Measurements from ENCODE around the gene CDC7. TPM values are rescaled to one million over a fixed set of nuclear protein-coding genes. Genes with fewer than 3 reads are reported as not detected.
"Not testable (repeated sequence)": the region's sequence is repeated elsewhere in the genome, so short reads cannot be mapped to it uniquely, and the experiment has no call there.

Gene CDC7
- total RNA-seq, result 10 to 100 TPM; 24.4 to 27.2 TPM

DNA sequence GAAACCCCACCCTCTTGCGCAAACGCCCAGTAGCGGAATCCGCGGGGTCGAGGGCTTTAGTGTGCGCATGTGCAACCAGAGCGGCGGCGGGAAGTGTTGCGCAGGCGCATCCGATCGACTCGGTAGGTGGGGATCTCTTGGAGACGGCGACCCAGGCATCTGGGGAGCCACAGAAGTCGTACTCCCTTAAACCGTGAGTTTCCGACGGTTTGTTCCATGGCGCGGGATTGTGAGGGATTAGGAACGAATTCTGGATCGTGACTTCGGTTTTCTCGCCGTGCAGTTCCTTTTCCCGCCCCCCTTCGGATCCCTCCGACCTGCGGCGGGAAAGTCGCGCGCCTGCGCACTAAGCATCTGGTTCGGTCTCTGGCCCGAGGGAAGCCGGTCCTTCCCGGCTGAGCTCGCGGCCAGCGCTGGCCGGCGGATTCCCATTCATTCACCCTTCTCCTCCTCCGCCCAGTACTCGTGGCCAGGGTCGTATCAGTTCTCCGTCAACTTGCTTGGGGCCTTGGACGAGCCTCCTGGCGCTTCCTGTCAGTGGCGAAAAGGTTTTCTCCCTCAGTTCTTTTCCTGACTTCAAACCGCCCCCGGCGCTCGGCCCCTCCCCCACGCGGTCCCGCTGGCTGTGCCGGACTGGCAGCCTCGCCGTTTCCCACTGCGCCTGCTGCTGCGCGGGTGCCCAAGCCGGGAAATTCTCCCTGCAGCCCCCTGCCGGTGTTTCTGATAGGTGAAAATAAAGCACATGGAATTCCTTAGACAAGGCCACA is at the start of gene CDC7:
TSS of gene CDC7 (plus strand) at position 96 of the 767 bp plus-strand sequence. CDS start 866 bp downstream, outside the sequence.
- Mint-ChIP-seq H3K4me3 (no peak within 1 kb of the TSS), H3K9me3 (no peaks in the 10 kb centered on the region), H3K27me3 (no peaks in the 10 kb centered on the region), H3K4me1 (peaks cover 13% of the 10 kb centered on the region), H3K27ac (no peak within 1 kb of the TSS), H3K36me3 (ENCODE audit: low read depth) (peaks cover 34% of the 10 kb centered on the region)
- ATAC-seq (replicated peaks), result peak; percentile 88

DNA sequence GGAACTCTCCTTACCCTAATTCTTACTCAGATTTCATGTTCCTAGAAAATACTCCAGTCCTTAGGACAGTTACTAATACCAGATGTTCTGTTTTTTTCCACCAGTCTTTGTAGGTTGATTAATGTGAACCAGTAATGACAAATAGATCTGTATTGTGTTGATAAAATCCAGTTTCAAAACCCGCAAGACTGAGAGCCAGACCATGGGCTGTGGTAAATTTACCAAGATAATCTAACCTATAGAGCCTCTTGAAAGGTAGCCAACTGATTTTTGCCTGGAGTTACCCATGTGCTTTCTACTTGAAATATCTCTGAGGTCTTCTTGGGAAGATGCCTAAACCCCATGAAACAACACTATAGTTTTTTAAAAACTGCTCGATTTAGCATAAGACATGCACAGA is 46.5 kb upstream of the CDC7 start:
- no peaks in the 10 kb centered on the region for H3K36me3 Mint-ChIP-seq (ENCODE audit: low read depth)
- H3K27ac Mint-ChIP-seq, result no peak overlapping the region
- H3K9me3 Mint-ChIP-seq, result no peaks in the 10 kb centered on the region
- no peaks in the 10 kb centered on the region for H3K4me1 Mint-ChIP-seq
- H3K27me3 Mint-ChIP-seq, result no peaks in the 10 kb centered on the region
- ATAC-seq (replicated peaks), result no peak
- no peak overlapping the region for H3K4me3 Mint-ChIP-seq

- Mint-ChIP-seq H3K9me3 (no peaks in the 10 kb centered on the region), H3K4me3 (no peak overlapping the region), H3K36me3 (ENCODE audit: low read depth) (no peaks in the 10 kb centered on the region), H3K4me1 (no peaks in the 10 kb centered on the region), H3K27ac (no peak overlapping the region), H3K27me3 (no peaks in the 10 kb centered on the region)
- ATAC-seq (replicated peaks), result no peak
Measured at GRCh38 chr1:91455334-91455733, 45.3 kb upstream of the CDC7 start.

DNA sequence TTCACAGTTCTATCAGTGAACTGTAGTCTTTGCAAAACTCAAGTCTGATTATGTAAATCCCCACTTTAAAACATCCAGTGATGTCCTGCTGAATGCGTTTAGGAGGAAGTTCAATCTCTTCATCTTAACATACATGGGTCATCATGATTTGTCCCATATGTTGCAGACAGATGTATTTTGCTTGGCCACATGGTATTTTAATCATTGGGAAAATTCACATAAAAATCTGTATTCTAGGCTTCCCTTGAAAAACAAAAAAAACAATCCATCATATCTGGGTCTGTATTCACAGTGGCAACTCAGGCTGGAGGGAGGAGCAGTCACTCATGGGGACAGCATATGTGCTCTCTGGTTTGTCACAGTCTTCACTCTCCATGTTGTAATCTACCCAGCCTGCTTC is 44.8 kb upstream of the CDC7 start:
- H3K9me3 Mint-ChIP-seq, result no peaks in the 10 kb centered on the region
- H3K4me3 Mint-ChIP-seq, result no peak overlapping the region
- no peaks in the 10 kb centered on the region for H3K36me3 Mint-ChIP-seq (ENCODE audit: low read depth)
- H3K4me1 Mint-ChIP-seq, result no peaks in the 10 kb centered on the region
- H3K27me3 Mint-ChIP-seq, result no peaks in the 10 kb centered on the region
- no peak for ATAC-seq (replicated peaks)
- H3K27ac Mint-ChIP-seq, result no peak overlapping the region

- H3K27ac Mint-ChIP-seq; H3K27me3 Mint-ChIP-seq; H3K36me3 Mint-ChIP-seq (ENCODE audit: low read depth); H3K4me3 Mint-ChIP-seq; H3K4me1 Mint-ChIP-seq; ATAC-seq (replicated peaks): not testable (repeated sequence)
- H3K9me3 Mint-ChIP-seq, result peaks cover 17% of the 10 kb centered on the region
Measured at GRCh38 chr1:91465350-91465749, 35.3 kb upstream of the CDC7 start.

- H3K4me3 Mint-ChIP-seq, result no peak overlapping the region
- no peak overlapping the region for H3K27ac Mint-ChIP-seq
- no peaks in the 10 kb centered on the region for H3K36me3 Mint-ChIP-seq (ENCODE audit: low read depth)
- no peaks in the 10 kb centered on the region for H3K9me3 Mint-ChIP-seq
- no peaks in the 10 kb centered on the region for H3K27me3 Mint-ChIP-seq
- H3K4me1 Mint-ChIP-seq, result no peaks in the 10 kb centered on the region
- ATAC-seq (replicated peaks), result no peak
Measured at GRCh38 chr1:91476533-91477217, 24.0 kb upstream of the CDC7 start.

DNA sequence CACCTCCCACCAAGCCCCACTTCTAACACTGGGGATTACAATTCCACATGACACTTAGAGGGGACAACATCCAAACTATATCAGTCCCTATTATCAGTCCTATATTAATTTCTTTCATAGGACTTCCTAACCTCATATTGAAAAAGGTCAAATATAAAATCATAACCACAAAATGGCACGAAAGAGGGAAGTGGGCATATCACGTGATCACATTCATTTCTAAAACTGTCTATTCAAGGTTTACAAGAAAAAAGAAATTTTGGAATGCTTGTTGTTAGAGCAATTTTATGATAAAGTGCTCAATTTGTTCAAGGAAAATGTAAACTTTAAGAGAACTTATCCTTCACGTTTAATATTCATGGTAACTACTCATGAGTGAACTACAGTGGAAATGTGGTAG is 13.2 kb upstream of the CDC7 start:
- Mint-ChIP-seq H3K4me3 (no peak overlapping the region), H3K4me1 (no peaks in the 10 kb centered on the region), H3K36me3 (ENCODE audit: low read depth) (no peaks in the 10 kb centered on the region), H3K9me3 (peaks cover 4% of the 10 kb centered on the region), H3K27me3 (peaks cover 7% of the 10 kb centered on the region), H3K27ac (no peak overlapping the region)
- ATAC-seq (replicated peaks), result no peak

GRCh38 chr1:91490501-91490900 is 10.2 kb upstream of the CDC7 start:
- Mint-ChIP-seq H3K4me3 (no peak overlapping the region), H3K36me3 (ENCODE audit: low read depth) (no peaks in the 10 kb centered on the region)
- no peak for ATAC-seq (replicated peaks)

GRCh38 chr1:91498035-91498434 is 2.6 kb upstream of the CDC7 start:
- no peak for ATAC-seq (replicated peaks)
- Mint-ChIP-seq H3K27me3 (no peaks in the 10 kb centered on the region), H3K9me3 (no peaks in the 10 kb centered on the region), H3K4me1 (peaks cover 7% of the 10 kb centered on the region), H3K4me3 (no peak overlapping the region), H3K27ac (no peak overlapping the region), H3K36me3 (ENCODE audit: low read depth) (peaks cover 18% of the 10 kb centered on the region)

More at GRCh38 chr1:91490501-91490900, 10.2 kb upstream of the CDC7 start:
- Mint-ChIP-seq H3K27me3 (no peaks in the 10 kb centered on the region), H3K4me1 (no peaks in the 10 kb centered on the region), H3K9me3 (no peaks in the 10 kb centered on the region), H3K27ac (no peak overlapping the region)

DNA sequence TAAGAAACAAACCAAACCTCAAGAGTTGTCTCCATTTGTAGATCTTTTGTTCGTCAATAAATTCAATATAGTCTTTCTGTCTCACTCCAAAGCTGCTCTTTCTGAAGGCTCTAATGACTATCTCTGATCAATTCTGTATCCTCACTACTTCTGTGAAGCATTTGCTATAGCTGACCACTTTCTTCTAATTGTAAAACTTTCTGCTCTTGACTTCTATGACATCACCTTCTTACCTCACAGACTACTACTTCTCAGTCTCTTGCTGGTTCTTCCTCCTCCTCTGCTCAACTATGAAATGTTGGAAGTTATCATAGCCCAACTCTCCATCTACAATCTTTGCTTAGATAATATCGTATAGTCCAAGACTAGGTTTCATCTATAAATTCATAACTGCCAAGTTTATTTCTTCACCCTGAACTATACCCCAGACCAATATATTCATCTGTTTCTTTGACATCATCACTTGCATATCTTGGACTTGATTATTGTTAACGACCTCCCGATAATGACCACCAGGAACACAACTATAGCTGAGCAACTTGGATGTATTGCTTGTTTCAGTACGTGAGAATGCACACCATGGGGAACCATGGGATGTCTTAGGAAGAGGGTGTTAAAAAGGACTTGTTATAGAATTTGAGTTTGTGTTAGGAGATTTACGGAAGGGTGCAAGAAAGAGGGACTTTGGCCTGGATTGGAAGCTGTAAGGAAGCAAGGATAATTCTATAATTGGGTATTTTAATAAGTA is 2.0 kb upstream of the CDC7 start:
- H3K27me3 Mint-ChIP-seq, result no peaks in the 10 kb centered on the region
- no peak overlapping the region for H3K4me3 Mint-ChIP-seq
- no peak overlapping the region for H3K27ac Mint-ChIP-seq
- no peak for ATAC-seq (replicated peaks)
- no peaks in the 10 kb centered on the region for H3K9me3 Mint-ChIP-seq
- peaks cover 7% of the 10 kb centered on the region for H3K4me1 Mint-ChIP-seq
- peaks cover 19% of the 10 kb centered on the region for H3K36me3 Mint-ChIP-seq (ENCODE audit: low read depth)

DNA sequence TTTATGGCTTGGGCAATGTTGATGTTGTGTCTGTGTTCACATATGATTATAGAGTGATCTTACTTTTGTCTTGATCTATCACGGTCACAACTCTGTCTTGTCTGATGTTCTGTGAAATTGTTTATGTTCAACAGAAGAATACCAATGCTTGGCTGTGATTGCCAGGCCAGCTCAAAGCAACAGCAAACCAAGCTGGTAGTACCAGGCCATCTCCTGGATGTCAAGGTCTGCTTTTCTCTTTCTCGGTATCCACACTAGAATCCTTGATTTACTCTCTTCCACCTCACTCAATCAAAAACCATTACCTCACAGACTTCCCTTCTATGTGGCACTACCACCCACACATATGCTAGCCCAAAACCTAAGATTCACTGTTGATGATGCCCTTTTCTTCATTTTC is 1.3 kb upstream of the CDC7 start:
- Mint-ChIP-seq H3K27ac (no peak overlapping the region), H3K9me3 (no peaks in the 10 kb centered on the region), H3K36me3 (ENCODE audit: low read depth) (peaks cover 21% of the 10 kb centered on the region), H3K4me3 (no peak overlapping the region), H3K4me1 (peaks cover 7% of the 10 kb centered on the region), H3K27me3 (no peaks in the 10 kb centered on the region)
- ATAC-seq (replicated peaks), result no peak

- H3K27ac Mint-ChIP-seq, result no peak overlapping the region
- H3K9me3 Mint-ChIP-seq, result no peaks in the 10 kb centered on the region
- peaks cover 29% of the 10 kb centered on the region for H3K36me3 Mint-ChIP-seq (ENCODE audit: low read depth)
- peaks cover 13% of the 10 kb centered on the region for H3K4me1 Mint-ChIP-seq
- ATAC-seq (replicated peaks), result peak; percentile 54
- no peak overlapping the region for H3K4me3 Mint-ChIP-seq
- H3K27me3 Mint-ChIP-seq, result no peaks in the 10 kb centered on the region
Measured at GRCh38 chr1:91499904-91500755, 521 bp upstream of the CDC7 start.

GRCh38 chr1:91501523-91501851 is 836 bp downstream of the CDC7 start:
- ATAC-seq (replicated peaks), result peak; percentile 27
- H3K9me3 Mint-ChIP-seq, result no peaks in the 10 kb centered on the region
- H3K4me1 Mint-ChIP-seq, result peaks cover 13% of the 10 kb centered on the region
- no peaks in the 10 kb centered on the region for H3K27me3 Mint-ChIP-seq
- no peak overlapping the region for H3K27ac Mint-ChIP-seq
- H3K36me3 Mint-ChIP-seq (ENCODE audit: low read depth), result peaks cover 39% of the 10 kb centered on the region
- H3K4me3 Mint-ChIP-seq, result no peak overlapping the region

DNA sequence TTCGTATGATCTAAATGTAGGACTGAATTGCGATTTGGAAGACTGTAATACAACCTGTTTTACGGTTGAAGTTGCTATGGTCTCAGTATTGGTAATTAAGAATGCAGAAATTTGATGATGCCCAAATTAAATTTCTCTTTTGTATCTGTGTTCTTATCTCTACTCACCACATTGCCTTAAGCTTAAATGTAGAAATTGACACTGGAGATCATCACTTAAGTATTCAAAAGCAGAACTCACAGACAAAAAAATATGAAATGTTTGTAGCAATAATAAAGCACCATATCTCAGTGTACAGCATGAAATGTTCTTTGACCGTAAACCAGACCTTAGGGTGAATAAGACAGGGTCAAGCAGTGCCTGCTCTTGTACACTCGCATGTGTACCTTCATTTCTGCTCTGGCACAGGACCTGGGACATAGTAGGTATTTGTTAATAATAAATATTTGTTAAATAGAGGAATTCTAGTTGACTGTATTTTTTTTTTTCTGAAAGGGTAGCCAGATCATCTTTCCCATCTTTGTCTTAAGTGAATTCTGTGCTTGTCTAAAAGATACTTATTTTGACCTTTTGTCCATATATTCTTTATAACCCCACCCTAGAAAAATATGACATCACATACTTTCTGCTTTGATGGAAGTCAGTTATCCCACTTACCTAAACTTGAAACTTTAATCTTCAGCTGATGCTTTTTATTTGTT is 1.5 kb downstream of the CDC7 start:
- no peaks in the 10 kb centered on the region for H3K9me3 Mint-ChIP-seq
- ATAC-seq (replicated peaks), result no peak
- no peaks in the 10 kb centered on the region for H3K27me3 Mint-ChIP-seq
- H3K4me1 Mint-ChIP-seq, result peaks cover 13% of the 10 kb centered on the region
- peaks cover 40% of the 10 kb centered on the region for H3K36me3 Mint-ChIP-seq (ENCODE audit: low read depth)
- H3K4me3 Mint-ChIP-seq, result no peak overlapping the region
- H3K27ac Mint-ChIP-seq, result no peak overlapping the region

Data from activated T-helper 17 cell treated with anti-CD3 and anti-CD28 coated beads, Interleukin-2, amount 50 U/mL, for 72 hours (primary cell).